Fibroblast of mammary gland (primary cell): ENCODE results near the gene SC5D.
A peak's percentile ranks its signal among the peaks of the same experiment; 100 is the strongest.

Experiments used
- DNase-seq: peaks from one replicate; pipeline ENCODE4 v3.0.0-alpha.2; 2010; ENCODE audit warnings: low read depth
- H3K4me3 ChIP-seq: 2 replicates; pipeline ENCODE4 v1.5.1; 2011; ENCODE audit warnings: low read depth, mild to moderate bottlenecking, low read length, moderate library complexity; ENCODE audit not compliant: control insufficient read depth
- CTCF ChIP-seq: conservative IDR thresholded peaks from 2 replicates; pipeline ENCODE4 v1.5.1; 2011; ENCODE audit warnings: low read depth, low read length, inconsistent platforms; ENCODE audit not compliant: control insufficient read depth, insufficient read depth

Gene SC5D

GRCh38 chr11:121310908-121311307 lies 18.3 kb downstream of the SC5D start:
- TF ChIP-seq CTCF = no peak
- no peak for DNase-seq
- no peak overlapping the region for H3K4me3 ChIP-seq

- TF ChIP-seq CTCF = no peak
- H3K4me3 ChIP-seq = no peak overlapping the region
Measured at GRCh38 chr11:121311373-121311772, 18.8 kb downstream of the SC5D start.

GRCh38 chr11:121312483-121312882 lies 19.9 kb downstream of the SC5D start:
- no peak for TF ChIP-seq CTCF
- no peak overlapping the region for H3K4me3 ChIP-seq
- DNase-seq = no peak

More at GRCh38 chr11:121311373-121311772, 18.8 kb downstream of the SC5D start:
- DNase-seq = no peak

GRCh38 chr11:121318848-121319834 lies 26.6 kb downstream of the SC5D start:
- peak; percentile 55 for DNase-seq
- TF ChIP-seq CTCF = peak; percentile 87
- H3K4me3 ChIP-seq = no peak overlapping the region

GRCh38 chr11:121321614-121322243 lies 29.2 kb downstream of the SC5D start:
- peak; percentile 35 for DNase-seq
- TF ChIP-seq CTCF = peak; percentile 35
- H3K4me3 ChIP-seq = no peak overlapping the region

GRCh38 chr11:121323046-121323607 lies 30.6 kb downstream of the SC5D start:
- H3K4me3 ChIP-seq = no peak overlapping the region

More at GRCh38 chr11:121323046-121323607, 30.6 kb downstream of the SC5D start:
- no peak for DNase-seq
- TF ChIP-seq CTCF = no peak
